ENCODE measurements around the gene ARFIP1.

DNA sequence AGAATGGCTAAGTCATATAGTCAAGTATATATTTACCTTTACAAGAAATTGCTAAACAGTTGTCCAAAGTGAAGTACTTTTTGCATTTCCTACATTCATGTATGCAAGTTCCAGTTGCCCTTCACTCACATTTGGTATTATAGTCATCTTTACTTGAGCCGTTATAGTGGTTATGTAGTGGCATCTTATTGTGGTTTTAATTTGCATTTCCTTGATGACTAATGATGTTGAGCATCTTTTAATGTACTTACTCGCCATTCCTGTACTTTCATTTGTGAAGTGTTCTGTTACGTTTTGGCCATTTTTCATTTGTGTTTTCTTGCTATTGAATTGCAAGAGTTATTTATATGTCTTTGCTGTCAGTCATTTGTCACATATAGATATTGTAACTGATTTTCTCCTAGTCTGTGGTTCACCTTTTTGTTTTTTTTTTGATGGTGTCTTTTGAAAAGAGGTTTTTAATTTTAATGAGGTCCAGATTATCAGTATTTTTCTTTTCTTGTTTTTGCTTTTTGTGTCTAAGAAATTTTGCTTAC is 27.6 kb downstream of the ARFIP1 start:
- TF ChIP-seq, protein P1, sequence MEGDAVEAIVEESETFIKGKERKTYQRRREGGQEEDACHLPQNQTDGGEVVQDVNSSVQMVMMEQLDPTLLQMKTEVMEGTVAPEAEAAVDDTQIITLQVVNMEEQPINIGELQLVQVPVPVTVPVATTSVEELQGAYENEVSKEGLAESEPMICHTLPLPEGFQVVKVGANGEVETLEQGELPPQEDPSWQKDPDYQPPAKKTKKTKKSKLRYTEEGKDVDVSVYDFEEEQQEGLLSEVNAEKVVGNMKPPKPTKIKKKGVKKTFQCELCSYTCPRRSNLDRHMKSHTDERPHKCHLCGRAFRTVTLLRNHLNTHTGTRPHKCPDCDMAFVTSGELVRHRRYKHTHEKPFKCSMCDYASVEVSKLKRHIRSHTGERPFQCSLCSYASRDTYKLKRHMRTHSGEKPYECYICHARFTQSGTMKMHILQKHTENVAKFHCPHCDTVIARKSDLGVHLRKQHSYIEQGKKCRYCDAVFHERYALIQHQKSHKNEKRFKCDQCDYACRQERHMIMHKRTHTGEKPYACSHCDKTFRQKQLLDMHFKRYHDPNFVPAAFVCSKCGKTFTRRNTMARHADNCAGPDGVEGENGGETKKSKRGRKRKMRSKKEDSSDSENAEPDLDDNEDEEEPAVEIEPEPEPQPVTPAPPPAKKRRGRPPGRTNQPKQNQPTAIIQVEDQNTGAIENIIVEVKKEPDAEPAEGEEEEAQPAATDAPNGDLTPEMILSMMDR (IDR thresholded peaks at IDR 0.05) = no peak
- no peak for TF ChIP-seq EP300 (IDR thresholded peaks at IDR 0.05)
- no peak for TF ChIP-seq POLR2AphosphoS5 (IDR thresholded peaks at IDR 0.05)
- no peak for TF ChIP-seq POLR2A (IDR thresholded peaks at IDR 0.05)
